DND-41 (cell line): ENCODE results near the gene GJD3.

ENCODE experiments used
- ATAC-seq: fragments of 200-7000 bp; cut with Tn5 transposase; 3 replicates; pipeline ENCODE4 v1.9.1; 2021; ENCODE audit warnings: low read depth; ENCODE audit not compliant: insufficient read depth
- DNase-seq: peaks from one replicate; pipeline ENCODE4 v3.0.0-alpha.2; 2020
- H2AFZ ChIP-seq: 2 replicates; pipeline ENCODE4 v1.6.0; 2012; ENCODE audit warnings: low read depth, low read length
- H3K27ac ChIP-seq: 2 replicates; pipeline ENCODE4 v1.5.1; 2012; ENCODE audit warnings: low read length, inconsistent platforms
- H3K27me3 ChIP-seq: fragments of 200-600 bp; sonication (generic); 2 replicates; pipeline ENCODE4 v1.6.0; 2012; ENCODE audit warnings: low read length, mild to moderate bottlenecking, inconsistent platforms; ENCODE audit not compliant: insufficient read depth, poor library complexity
- H3K36me3 ChIP-seq: 2 replicates; pipeline ENCODE4 v1.5.1; 2012; ENCODE audit warnings: low read length, inconsistent platforms; ENCODE audit not compliant: insufficient read depth
- H3K4me1 ChIP-seq: 2 replicates; pipeline ENCODE4 v1.5.1; 2012; ENCODE audit warnings: mild to moderate bottlenecking, low read length; ENCODE audit not compliant: insufficient read depth
- H3K4me2 ChIP-seq: 2 replicates; pipeline ENCODE4 v1.6.0; 2012; ENCODE audit warnings: mild to moderate bottlenecking, moderate library complexity, low read length, inconsistent platforms; ENCODE audit not compliant: insufficient read depth
- H3K4me3 ChIP-seq, 2 experiments: fragments of 200-600 bp in 1 of 2; shearing (Covaris generic) in 1 of 2; 2 replicates each; pipeline ENCODE4 v1.5.1; 2012 to 2016; ENCODE audit warnings: inconsistent platforms in 2 of 2, low read length in 2 of 2, mild to moderate bottlenecking in 2 of 2, low read depth in 1 of 2, moderate library complexity in 1 of 2
- H3K79me2 ChIP-seq: 2 replicates; pipeline ENCODE4 v1.6.0; 2012; ENCODE audit warnings: low read length, inconsistent platforms; ENCODE audit not compliant: insufficient read depth
- H3K9ac ChIP-seq: 2 replicates; pipeline ENCODE4 v1.6.0; 2012; ENCODE audit warnings: low read depth, mild to moderate bottlenecking, inconsistent platforms, low read length, moderate library complexity
- H3K9me3 ChIP-seq: 2 replicates; pipeline ENCODE4 v1.5.1; 2012; ENCODE audit warnings: low read length, moderate library complexity, mild to moderate bottlenecking, inconsistent platforms; ENCODE audit not compliant: insufficient read depth, severe bottlenecking
- H4K20me1 ChIP-seq: 2 replicates; pipeline ENCODE4 v1.6.0; 2012; ENCODE audit warnings: low read length; ENCODE audit not compliant: insufficient read depth
- EZH2 ChIP-seq: IDR thresholded peaks from 3 replicates; pipeline ENCODE4 v1.6.1; 2012; ENCODE audit warnings: borderline replicate concordance, low read depth, mild to moderate bottlenecking, moderate library complexity, low read length, inconsistent platforms; ENCODE audit not compliant: severe bottlenecking
- TF ChIP-seq, protein P1 (sequence below): IDR thresholded peaks from 2 replicates; pipeline ENCODE4 v1.5.1; 2012; ENCODE audit warnings: borderline replicate concordance, low read length, moderate library complexity, mild to moderate bottlenecking; ENCODE audit not compliant: poor library complexity, severe bottlenecking; ENCODE audit errors: extremely low read depth

Gene GJD3

DNA sequence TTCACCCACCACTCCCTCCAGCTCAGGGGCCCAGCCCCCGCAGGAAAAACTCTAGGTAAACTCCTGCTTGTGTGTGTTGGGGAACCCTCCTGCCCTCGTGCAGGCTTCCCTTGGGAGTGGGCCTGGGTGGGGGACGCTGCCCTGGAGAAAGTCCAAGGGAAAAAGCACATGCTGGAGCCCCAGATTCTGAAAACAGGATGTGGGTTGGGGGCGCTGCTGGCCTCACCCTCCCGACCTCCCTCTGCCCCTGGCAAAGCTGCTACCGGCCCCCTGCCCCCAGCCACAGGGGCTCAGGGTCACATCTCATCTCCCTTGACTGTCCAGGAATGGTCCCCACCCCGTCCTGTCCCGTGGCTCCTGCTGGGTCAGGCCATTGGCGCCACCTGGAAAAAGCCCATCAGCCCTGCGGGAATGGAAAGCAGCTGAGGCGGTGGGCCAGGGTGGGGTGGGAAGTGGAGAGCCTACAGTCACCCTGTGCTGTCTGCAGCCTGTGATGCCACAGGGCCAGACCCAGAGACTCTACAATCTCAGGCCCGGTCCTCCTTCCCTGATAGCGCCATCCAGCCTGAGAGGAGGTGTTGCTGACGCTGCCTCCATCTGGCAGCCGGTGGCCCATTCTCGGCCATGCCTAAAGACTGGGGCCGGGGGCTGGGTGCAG, 2.5 kb upstream of the GJD3 start:
- no peak overlapping the region for H3K4me3 ChIP-seq
- H3K4me2 ChIP-seq = no peak overlapping the region
- peaks cover 24% of the 10 kb centered on the region for H3K4me1 ChIP-seq
- H3K27ac ChIP-seq = no peak overlapping the region
- no peaks in the 10 kb centered on the region for H3K27me3 ChIP-seq
- ATAC-seq (no peak), DNase-seq (no peak)
- H3K79me2 ChIP-seq = no peaks in the 10 kb centered on the region
- H2AFZ ChIP-seq = no peak overlapping the region
- H3K9ac ChIP-seq = no peak overlapping the region
- no peaks in the 10 kb centered on the region for H4K20me1 ChIP-seq
- no peaks in the 10 kb centered on the region for H3K36me3 ChIP-seq
- no peaks in the 10 kb centered on the region for H3K9me3 ChIP-seq
- no peak for TF ChIP-seq EZH2
- TF ChIP-seq, protein P1, sequence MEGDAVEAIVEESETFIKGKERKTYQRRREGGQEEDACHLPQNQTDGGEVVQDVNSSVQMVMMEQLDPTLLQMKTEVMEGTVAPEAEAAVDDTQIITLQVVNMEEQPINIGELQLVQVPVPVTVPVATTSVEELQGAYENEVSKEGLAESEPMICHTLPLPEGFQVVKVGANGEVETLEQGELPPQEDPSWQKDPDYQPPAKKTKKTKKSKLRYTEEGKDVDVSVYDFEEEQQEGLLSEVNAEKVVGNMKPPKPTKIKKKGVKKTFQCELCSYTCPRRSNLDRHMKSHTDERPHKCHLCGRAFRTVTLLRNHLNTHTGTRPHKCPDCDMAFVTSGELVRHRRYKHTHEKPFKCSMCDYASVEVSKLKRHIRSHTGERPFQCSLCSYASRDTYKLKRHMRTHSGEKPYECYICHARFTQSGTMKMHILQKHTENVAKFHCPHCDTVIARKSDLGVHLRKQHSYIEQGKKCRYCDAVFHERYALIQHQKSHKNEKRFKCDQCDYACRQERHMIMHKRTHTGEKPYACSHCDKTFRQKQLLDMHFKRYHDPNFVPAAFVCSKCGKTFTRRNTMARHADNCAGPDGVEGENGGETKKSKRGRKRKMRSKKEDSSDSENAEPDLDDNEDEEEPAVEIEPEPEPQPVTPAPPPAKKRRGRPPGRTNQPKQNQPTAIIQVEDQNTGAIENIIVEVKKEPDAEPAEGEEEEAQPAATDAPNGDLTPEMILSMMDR = no peak

DNA sequence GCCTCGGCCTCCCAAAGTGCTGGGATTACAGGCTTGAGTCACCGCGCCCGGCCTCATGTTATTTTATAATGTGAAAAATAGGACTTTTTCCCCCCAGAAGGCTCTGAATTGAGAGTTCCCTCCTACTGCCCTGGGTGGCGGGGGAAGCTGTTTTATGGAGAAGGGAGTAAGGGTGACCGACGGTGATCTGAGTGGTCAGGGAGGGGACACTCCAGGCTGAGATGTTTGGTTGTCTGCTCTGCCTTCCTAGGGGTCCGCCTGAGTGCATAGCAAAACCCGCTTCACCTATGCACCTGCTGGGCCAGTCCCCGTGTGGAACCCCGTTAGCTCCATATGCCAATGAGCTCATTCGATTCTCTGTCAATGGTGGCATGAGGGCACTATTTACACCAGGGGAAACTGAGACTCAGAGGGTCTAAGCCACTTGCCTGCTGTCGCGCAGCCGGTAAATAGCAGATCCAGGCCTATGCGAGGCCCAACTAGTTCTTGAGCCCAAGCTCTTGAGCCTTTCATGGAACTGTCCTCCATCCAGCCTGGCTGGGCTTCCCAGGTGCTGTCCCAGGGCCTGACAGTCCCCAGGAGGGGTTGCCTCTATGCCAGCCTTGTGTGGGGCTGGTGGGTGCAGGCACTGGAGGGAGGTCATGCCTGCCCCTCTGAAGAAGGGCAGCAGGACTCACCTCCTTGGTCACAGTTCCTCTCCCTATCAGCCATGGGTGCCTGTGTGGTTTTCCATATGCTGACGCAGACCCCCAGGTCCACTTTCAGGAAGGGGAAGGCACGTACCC, 1.7 kb upstream of the GJD3 start:
- H3K4me1 ChIP-seq = peaks cover 26% of the 10 kb centered on the region
- H4K20me1 ChIP-seq = no peaks in the 10 kb centered on the region
- H3K36me3 ChIP-seq = no peaks in the 10 kb centered on the region
- no peak for ATAC-seq
- H3K4me3 ChIP-seq = no peak overlapping the region
- H2AFZ ChIP-seq = no peak overlapping the region
- DNase-seq = no peak
- TF ChIP-seq EZH2 = no peak
- TF ChIP-seq, protein P1 = no peak
- H3K4me2 ChIP-seq = no peak overlapping the region
- H3K27ac ChIP-seq = no peak overlapping the region; the same call in 1 of the 2 replicates
- H3K27me3 ChIP-seq = no peaks in the 10 kb centered on the region
- no peaks in the 10 kb centered on the region for H3K9me3 ChIP-seq
- no peaks in the 10 kb centered on the region for H3K79me2 ChIP-seq
- H3K9ac ChIP-seq = 0 out of 2 replicates have a peak overlapping the region, but pooled peaks have one; percentile 9

DNA sequence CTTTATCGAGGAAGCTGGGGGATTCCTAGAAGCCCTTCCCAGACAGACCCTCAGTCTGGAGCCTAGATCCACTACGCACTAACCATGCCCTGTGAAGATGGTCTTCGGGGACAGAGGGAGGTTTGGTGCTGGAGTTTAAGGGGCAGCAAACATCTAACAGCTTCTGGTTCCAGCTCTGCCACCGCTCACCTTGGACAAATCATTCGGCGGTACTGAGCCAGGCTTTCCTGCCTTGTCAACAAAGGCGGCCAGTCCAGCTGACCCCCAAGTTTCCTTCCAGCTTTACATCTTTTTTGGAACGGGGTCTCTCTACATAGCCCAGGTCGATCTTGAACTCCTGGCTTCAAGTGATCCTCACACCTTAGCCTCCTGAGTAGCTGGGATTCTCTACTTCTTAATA, 369 bp upstream of the GJD3 start:
- Histone ChIP-seq H3K27me3 (no peaks in the 10 kb centered on the region), H3K4me2 (no peak overlapping the region), H3K27ac (no peak overlapping the region), H4K20me1 (no peaks in the 10 kb centered on the region), H3K9me3 (no peaks in the 10 kb centered on the region), H3K4me3 (no peak overlapping the region), H3K9ac (no peak overlapping the region), H3K36me3 (no peaks in the 10 kb centered on the region), H2AFZ (no peak overlapping the region), H3K4me1 (peaks cover 26% of the 10 kb centered on the region), H3K79me2 (no peaks in the 10 kb centered on the region)
- no peak for TF ChIP-seq EZH2
- TF ChIP-seq, protein P1 = no peak
- ATAC-seq (no peak), DNase-seq (no peak)
